SK-N-MC (cell line): Measurements from ENCODE around the gene PRKG1.

Experiments used
- DNase-seq: peaks from one replicate; pipeline ENCODE4 v3.0.0-alpha.2; 2011; ENCODE audit warnings: low read depth, low spot score
- H3K27ac ChIP-seq: fragments of 200-600 bp; sonication (generic); 2 replicates; pipeline ENCODE4 v1.5.1; 2016; ENCODE audit warnings: mixed run types
- H3K36me3 ChIP-seq: fragments of 200-600 bp; sonication (generic); 2 replicates; pipeline ENCODE4 v1.6.1; 2017; ENCODE audit warnings: antibody characterized with exemption, low read length, mixed read lengths; ENCODE audit not compliant: insufficient read depth
- H3K4me3 ChIP-seq: fragments of 200-600 bp; sonication (generic); 2 replicates; pipeline ENCODE4 v1.5.1; 2016
- H3K9ac ChIP-seq: fragments of 200-600 bp; sonication (generic); 2 replicates; pipeline ENCODE4 v1.8.0; 2017; ENCODE audit warnings: mixed run types, mixed read lengths; ENCODE audit not compliant: insufficient read length
- H3K9me3 ChIP-seq: fragments of 200-600 bp; sonication (generic); 2 replicates; pipeline ENCODE4 v1.6.1; 2017; ENCODE audit warnings: low read depth, mild to moderate bottlenecking, antibody characterized with exemption, low read length, moderate library complexity, mixed read lengths
- EZH2 ChIP-seq: fragments of 200-600 bp; sonication (generic); IDR thresholded peaks from one replicate; pipeline ENCODE4 v1.6.1; 2017; ENCODE audit warnings: antibody characterized with exemption
- FOXP2 ChIP-seq: optimal IDR thresholded peaks from 2 replicates; pipeline ENCODE3; 2011; ENCODE audit warnings: mild to moderate bottlenecking, moderate library complexity; ENCODE audit not compliant: insufficient read depth; ENCODE audit errors: extremely low read length, control extremely low read depth
- POLR2AphosphoS5 ChIP-seq: IDR thresholded peaks from 2 replicates; pipeline ENCODE4 v1.6.1; 2012; ENCODE audit warnings: mild to moderate bottlenecking, low read depth, low read length, borderline replicate concordance

Gene PRKG1

DNA sequence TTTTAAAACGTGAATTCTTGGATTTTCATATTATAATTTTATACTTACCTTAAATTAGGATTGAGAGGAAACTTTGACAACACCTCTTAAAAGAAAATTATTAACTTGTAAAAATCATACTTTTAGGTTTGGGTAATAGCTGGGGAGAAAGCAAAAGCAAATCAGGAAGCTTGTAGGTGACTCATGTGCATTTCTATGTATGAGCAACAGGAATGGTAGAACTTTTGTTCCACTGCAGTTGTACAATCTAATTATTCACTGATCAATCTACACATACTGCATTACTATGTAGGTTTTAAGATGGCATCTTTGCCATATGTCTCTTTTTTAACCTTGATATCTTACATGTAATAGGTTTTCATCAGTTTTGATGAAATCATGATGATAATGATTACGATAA is 223.2 kb downstream of the PRKG1 start:
- H3K9me3 ChIP-seq = no peaks in the 10 kb centered on the region
- DNase-seq = no peak
- H3K9ac ChIP-seq = no peak overlapping the region
- H3K27ac ChIP-seq = no peak overlapping the region
- no peak overlapping the region for H3K4me3 ChIP-seq
- no peaks in the 10 kb centered on the region for H3K36me3 ChIP-seq
- TF ChIP-seq EZH2 (no peak), POLR2AphosphoS5 (no peak), FOXP2 (no peak)

DNA sequence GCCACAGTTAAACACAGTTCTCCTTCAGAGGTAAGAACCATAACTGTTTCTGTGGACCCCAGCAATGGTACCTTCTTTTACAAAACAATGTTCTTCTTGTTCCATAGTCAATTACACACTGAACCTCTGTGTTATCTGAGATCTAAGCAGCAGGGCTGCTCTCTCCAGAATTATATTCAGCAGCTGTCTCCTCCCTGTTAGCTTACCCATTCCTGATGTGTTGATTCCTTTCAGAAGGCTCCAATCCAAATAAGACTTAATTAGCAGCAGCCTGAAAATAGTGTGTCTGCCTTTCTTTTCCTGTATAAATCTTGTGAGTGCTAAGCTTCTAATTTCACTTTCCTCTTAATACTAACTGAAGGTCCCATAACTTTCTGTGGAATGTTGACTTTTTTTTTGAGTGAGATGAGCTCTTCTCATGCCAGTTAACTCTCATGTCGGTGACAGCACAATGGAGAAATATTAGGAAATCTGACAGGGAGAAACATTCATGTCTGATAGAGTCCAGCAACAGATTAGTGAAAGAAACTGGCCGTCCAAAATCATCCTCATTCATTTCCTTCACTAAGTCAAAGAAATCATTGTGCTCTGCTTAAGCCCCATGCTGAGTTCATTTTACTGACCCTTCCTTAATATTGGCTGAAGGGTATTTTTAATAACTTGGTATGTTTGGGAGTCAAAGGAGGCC is 226.5 kb downstream of the PRKG1 start:
- TF ChIP-seq EZH2 = no peak
- no peak for TF ChIP-seq POLR2AphosphoS5
- no peak overlapping the region for H3K9ac ChIP-seq
- no peak for DNase-seq
- H3K27ac ChIP-seq = no peak overlapping the region
- H3K4me3 ChIP-seq = no peak overlapping the region
- no peaks in the 10 kb centered on the region for H3K36me3 ChIP-seq
- no peaks in the 10 kb centered on the region for H3K9me3 ChIP-seq

DNA sequence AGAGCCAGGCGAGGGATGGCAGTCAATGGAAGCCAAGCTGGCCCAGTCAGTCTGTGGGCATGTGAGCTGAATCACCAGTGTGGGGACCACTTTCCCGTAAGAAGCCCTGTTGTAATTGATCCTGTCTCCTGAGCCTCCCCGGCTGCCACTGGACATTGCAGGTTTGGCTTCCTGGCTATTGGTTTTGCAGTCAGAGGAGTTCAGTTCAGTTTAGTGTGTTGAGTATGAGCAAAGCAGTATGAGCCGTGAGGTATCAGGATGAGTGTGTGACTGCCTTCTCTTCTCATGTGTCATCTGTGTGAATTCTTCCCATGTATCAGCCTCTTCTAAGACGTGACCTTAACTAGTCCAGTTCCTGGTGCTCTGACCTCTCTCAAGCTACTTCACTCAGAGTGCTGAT is 227.4 kb downstream of the PRKG1 start:
- Histone ChIP-seq H3K27ac (no peak overlapping the region), H3K9ac (no peak overlapping the region), H3K4me3 (no peak overlapping the region), H3K36me3 (no peaks in the 10 kb centered on the region), H3K9me3 (no peaks in the 10 kb centered on the region)
- no peak for DNase-seq
- TF ChIP-seq FOXP2 (no peak), EZH2 (no peak), POLR2AphosphoS5 (no peak)

DNA sequence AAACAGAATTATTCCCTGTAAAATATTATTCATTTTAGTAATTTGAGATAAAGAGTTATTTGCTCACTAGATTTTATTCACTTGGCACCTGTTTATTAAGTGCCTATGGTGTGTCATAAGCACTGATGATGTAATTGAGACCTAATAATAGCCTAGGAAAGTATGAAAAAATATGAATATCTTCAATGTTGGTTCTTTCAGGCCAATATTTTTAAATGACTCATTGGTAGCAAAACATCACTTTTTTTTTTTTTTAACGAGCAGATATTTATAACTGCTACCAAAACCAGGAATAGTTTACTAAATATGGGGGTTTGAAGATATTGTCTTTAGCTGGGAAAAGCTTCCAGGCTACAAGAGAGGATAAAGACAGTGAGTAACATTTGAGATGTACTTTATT is 228.0 kb downstream of the PRKG1 start:
- TF ChIP-seq POLR2AphosphoS5 (no peak), FOXP2 (no peak), EZH2 (no peak)
- DNase-seq = no peak
- Histone ChIP-seq H3K36me3 (no peaks in the 10 kb centered on the region), H3K9me3 (no peaks in the 10 kb centered on the region), H3K4me3 (no peak overlapping the region), H3K9ac (no peak overlapping the region), H3K27ac (no peak overlapping the region)

DNA sequence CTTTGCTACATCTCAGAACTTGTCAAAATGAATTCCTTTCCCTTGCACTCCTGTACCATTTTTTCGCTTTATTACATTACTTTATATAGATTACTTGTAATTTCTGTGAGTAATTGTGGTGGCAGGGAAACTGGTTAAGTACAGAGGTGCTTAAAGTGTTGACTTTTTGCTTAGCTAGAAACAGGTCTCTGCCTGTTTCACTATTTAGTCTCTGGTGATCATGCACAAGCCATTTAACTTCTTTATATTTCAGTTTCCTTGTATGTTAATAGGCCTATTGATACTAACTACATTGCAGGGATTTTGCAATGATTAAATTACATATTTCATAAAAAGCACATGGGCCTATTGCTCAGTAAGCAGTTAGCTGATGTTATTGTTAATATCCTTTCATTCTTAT is 233.8 kb downstream of the PRKG1 start:
- no peaks in the 10 kb centered on the region for H3K9me3 ChIP-seq

DNA sequence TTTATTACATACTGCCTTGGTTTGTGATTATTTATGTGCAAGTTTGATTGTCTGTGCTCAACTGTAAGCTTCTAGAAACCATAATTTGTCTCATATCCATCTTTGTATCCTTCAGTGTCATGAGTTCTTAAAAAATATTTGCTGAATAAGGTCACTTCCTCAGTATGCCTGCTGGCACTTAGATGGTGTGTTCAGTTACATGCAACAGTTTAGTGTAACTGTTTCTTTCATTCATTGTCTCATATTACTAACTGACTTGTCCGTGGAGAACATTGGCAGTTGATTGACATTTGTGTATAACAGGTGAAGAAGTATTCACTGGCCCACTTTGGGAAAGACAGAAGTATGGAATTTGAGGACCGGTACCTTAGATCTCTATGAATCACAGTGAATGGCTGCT is 236.9 kb downstream of the PRKG1 start:
- no peak for TF ChIP-seq EZH2
- TF ChIP-seq POLR2AphosphoS5 = no peak
- TF ChIP-seq FOXP2 = no peak
- no peak for DNase-seq
- H3K4me3 ChIP-seq = no peak overlapping the region
- no peak overlapping the region for H3K27ac ChIP-seq
- no peak overlapping the region for H3K9ac ChIP-seq
- H3K36me3 ChIP-seq = no peaks in the 10 kb centered on the region
- H3K9me3 ChIP-seq = no peaks in the 10 kb centered on the region

More for the DNA sequence above, 233.8 kb downstream of the PRKG1 start:
- Histone ChIP-seq H3K36me3 (no peaks in the 10 kb centered on the region), H3K27ac (no peak overlapping the region), H3K9ac (no peak overlapping the region), H3K4me3 (no peak overlapping the region)
- no peak for DNase-seq
- TF ChIP-seq EZH2 (no peak), FOXP2 (no peak), POLR2AphosphoS5 (no peak)

DNA sequence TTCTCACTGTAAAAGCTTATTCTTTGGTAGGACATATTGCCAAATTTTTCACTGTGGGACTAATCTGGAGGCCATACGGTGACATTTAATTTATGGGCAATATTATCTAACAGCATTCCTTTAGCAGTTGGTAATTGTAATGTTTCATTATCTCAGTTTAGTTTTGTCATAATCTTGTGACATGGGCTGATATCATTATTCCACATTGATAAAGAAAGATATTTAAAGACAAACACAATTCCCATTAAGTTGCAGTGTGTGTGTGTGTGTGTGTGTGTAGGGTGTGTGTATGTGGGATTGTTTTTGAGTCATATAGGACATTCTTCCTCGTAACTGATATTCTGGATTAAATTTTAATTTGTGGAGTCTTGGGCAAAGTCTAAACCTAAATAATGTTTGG is 238.5 kb downstream of the PRKG1 start:
- Histone ChIP-seq H3K9me3 (no peaks in the 10 kb centered on the region), H3K27ac (no peak overlapping the region), H3K36me3 (no peaks in the 10 kb centered on the region), H3K9ac (no peak overlapping the region), H3K4me3 (no peak overlapping the region)
- no peak for DNase-seq
- TF ChIP-seq EZH2 (no peak), FOXP2 (no peak), POLR2AphosphoS5 (no peak)

DNA sequence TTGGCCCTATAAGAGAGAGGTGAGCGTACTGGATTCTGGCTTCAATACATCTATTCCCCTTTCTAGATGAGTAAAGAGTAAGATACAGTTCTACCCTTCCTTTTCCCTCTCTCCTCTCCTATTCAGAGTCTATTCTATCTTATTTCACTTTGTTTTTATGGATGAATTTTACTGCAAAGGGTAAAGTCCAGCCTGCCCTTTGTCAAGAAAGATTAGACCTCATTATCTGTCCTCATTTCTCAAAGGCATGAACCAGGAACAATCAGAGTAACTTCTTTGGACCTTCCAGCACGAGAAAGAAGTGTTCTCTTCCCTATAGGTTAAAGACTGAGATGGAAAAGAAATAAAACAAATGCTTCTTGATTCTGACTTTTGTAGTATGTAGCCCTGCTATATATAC is 239.0 kb downstream of the PRKG1 start:
- TF ChIP-seq FOXP2 (no peak), EZH2 (no peak), POLR2AphosphoS5 (no peak)
- no peak overlapping the region for H3K4me3 ChIP-seq
- no peak for DNase-seq
- H3K9ac ChIP-seq = no peak overlapping the region
- H3K27ac ChIP-seq = no peak overlapping the region
- no peaks in the 10 kb centered on the region for H3K36me3 ChIP-seq
- no peaks in the 10 kb centered on the region for H3K9me3 ChIP-seq

DNA sequence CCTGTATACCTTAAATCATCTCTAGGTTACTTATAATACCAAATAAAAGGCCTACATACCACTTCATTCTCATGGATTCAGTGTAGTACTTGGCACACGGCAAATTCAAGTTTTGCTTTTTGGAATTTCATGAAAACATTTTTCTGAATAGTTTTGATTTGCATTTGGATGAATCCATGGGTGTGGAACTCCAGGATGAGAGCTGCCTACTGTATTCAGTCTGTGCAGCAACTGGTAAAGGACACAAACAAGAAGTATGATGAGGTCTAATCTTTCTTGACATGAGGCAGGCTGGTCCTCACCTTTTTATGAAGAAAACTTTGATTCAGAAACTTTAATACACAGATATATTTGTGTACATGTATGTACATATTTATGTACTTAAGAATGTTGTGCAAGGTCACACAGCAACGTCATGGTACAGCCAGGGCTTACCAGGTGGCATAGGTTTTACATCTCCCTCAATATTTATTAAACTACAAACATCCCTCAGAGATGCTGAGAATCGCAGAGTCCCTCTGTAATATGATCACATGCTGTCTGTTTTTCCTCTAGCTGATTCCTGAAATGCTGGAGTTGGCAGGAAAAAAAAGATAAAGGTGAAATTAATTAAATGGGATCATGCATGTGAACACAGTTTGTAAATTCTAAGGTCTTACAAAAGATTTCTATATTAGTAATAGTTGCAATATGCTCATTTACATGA is 239.6 kb downstream of the PRKG1 start:
- Histone ChIP-seq H3K9ac (no peak overlapping the region), H3K9me3 (no peaks in the 10 kb centered on the region), H3K4me3 (no peak overlapping the region), H3K27ac (no peak overlapping the region), H3K36me3 (no peaks in the 10 kb centered on the region)
- DNase-seq = no peak
- TF ChIP-seq POLR2AphosphoS5 (no peak), EZH2 (no peak), FOXP2 (no peak)

DNA sequence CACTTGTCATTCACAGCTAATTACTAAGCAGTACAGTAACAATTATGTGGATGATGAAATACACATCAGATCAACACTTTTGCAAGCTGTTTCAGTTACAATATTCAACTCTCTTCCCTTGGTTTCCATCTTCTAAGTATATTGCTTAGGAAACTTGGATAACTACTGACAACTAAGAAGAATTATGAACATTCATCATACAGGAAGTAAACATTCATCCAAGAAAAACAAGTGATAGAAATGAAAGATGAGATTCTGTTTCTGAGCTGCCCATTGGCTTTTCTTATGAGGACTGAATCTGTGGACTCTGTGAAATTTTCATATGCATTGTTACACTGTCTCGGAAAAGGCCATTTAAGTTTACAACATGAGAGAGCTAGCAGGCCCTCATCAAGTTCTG is 240.2 kb downstream of the PRKG1 start:
- Histone ChIP-seq H3K9ac (no peak overlapping the region), H3K4me3 (no peak overlapping the region), H3K27ac (no peak overlapping the region), H3K9me3 (no peaks in the 10 kb centered on the region), H3K36me3 (no peaks in the 10 kb centered on the region)
- no peak for TF ChIP-seq EZH2
- TF ChIP-seq FOXP2 = no peak
- no peak for TF ChIP-seq POLR2AphosphoS5
- no peak for DNase-seq
